RWPE2 (cell line): ENCODE measurements around the gene TUBB1.

Experiments used
- ATAC-seq: fragments of 200-7000 bp; cut with Tn5 transposase; 3 replicates; pipeline ENCODE4 v1.9.1; 2021; ENCODE audit warnings: low read depth
- DNase-seq: peaks from one replicate; pipeline ENCODE4 v3.0.0-alpha.2; 2020; ENCODE audit warnings: low spot score
- H3K27ac ChIP-seq: fragments of 450-650 bp; 2 replicates; pipeline ENCODE4 v1.5.1; 2017; ENCODE audit warnings: mild to moderate bottlenecking; ENCODE audit not compliant: poor library complexity, severe bottlenecking
- H3K27me3 ChIP-seq: fragments of 250-450 bp; sonication (Bioruptor Pico); 2 replicates; pipeline ENCODE4 v1.5.1; 2021; ENCODE audit warnings: mild to moderate bottlenecking, moderate library complexity; ENCODE audit not compliant: insufficient read depth, poor library complexity, severe bottlenecking
- H3K36me3 ChIP-seq: fragments of 250-450 bp; sonication (Bioruptor Pico); 2 replicates; pipeline ENCODE4 v1.5.1; 2020; ENCODE audit warnings: low read depth, mild to moderate bottlenecking, moderate library complexity
- H3K4me1 ChIP-seq: fragments of 250-450 bp; sonication (Bioruptor Pico); 2 replicates; pipeline ENCODE4 v1.5.1; 2021; ENCODE audit warnings: mild to moderate bottlenecking, moderate library complexity; ENCODE audit not compliant: insufficient read depth, poor library complexity, severe bottlenecking
- H3K4me3 ChIP-seq: fragments of 250-450 bp; sonication (Bioruptor Pico); 2 replicates; pipeline ENCODE4 v1.5.1; 2021; ENCODE audit warnings: mild to moderate bottlenecking, moderate library complexity; ENCODE audit not compliant: severe bottlenecking
- H3K9me3 ChIP-seq: fragments of 250-450 bp; sonication (Bioruptor Pico); 2 replicates; pipeline ENCODE4 v1.5.1; 2021; ENCODE audit warnings: mild to moderate bottlenecking, moderate library complexity; ENCODE audit not compliant: severe bottlenecking
- CTCF ChIP-seq: fragments of 450-650 bp; IDR thresholded peaks from one replicate; pipeline ENCODE4 v1.5.1; 2017; ENCODE audit warnings: mild to moderate bottlenecking, moderate library complexity; ENCODE audit not compliant: poor library complexity, severe bottlenecking

TUBB1 gene

GRCh38 chr20:58993332-58994248 lies 25.6 kb upstream of the TUBB1 start:
- Histone ChIP-seq H3K4me3 (no peak overlapping the region), H3K9me3 (no peaks in the 10 kb centered on the region), H3K27me3 (no peaks in the 10 kb centered on the region), H3K36me3 (peaks cover 100% of the 10 kb centered on the region), H3K4me1 (no peaks in the 10 kb centered on the region), H3K27ac (no peak overlapping the region)
- TF ChIP-seq CTCF, result no peak
- ATAC-seq (peak; percentile 4; the same call in 2 of the 3 replicates), DNase-seq (peak; percentile 75)

- no peak overlapping the region for H3K4me3 ChIP-seq
- H3K27ac ChIP-seq, result no peak overlapping the region
- H3K9me3 ChIP-seq, result no peaks in the 10 kb centered on the region
- H3K27me3 ChIP-seq, result no peaks in the 10 kb centered on the region
- no peak for TF ChIP-seq CTCF
- H3K4me1 ChIP-seq, result no peaks in the 10 kb centered on the region
- ATAC-seq, result no peak
- H3K36me3 ChIP-seq, result peaks cover 100% of the 10 kb centered on the region
- peak; percentile 70 for DNase-seq
Observed at GRCh38 chr20:58994390-58995159, 24.7 kb upstream of the TUBB1 start.

GRCh38 chr20:58995461-58996225 lies 23.6 kb upstream of the TUBB1 start:
- Histone ChIP-seq H3K36me3 (peaks cover 100% of the 10 kb centered on the region), H3K27ac (no peak overlapping the region), H3K9me3 (no peaks in the 10 kb centered on the region), H3K4me1 (no peaks in the 10 kb centered on the region), H3K27me3 (no peaks in the 10 kb centered on the region), H3K4me3 (no peak overlapping the region)
- peak; percentile 24 for ATAC-seq
- no peak for TF ChIP-seq CTCF
- DNase-seq, result no peak

GRCh38 chr20:58996226-58996611 lies 23.0 kb upstream of the TUBB1 start:
- H3K27ac ChIP-seq, result no peak overlapping the region
- H3K36me3 ChIP-seq, result peaks cover 100% of the 10 kb centered on the region
- H3K27me3 ChIP-seq, result no peaks in the 10 kb centered on the region
- no peak for TF ChIP-seq CTCF
- no peaks in the 10 kb centered on the region for H3K4me1 ChIP-seq
- H3K4me3 ChIP-seq, result no peak overlapping the region
- DNase-seq (no peak), ATAC-seq (no peak)
- no peaks in the 10 kb centered on the region for H3K9me3 ChIP-seq
